Measurements from ENCODE around the gene GPR135. TPM values are rescaled to one million over a fixed set of nuclear protein-coding genes. Genes with fewer than 3 reads are reported as not detected.
"Not testable (repeated sequence)": the region's sequence is repeated elsewhere in the genome, so short reads cannot be mapped to it uniquely, and the experiment has no call there.

GPR135 gene
- polyA plus RNA-seq, 6 donors from 2014 or later, result 0.41 to 0.96 (median 0.52) TPM; not detected in 1

- no peak for ATAC-seq (ENCODE audit: low read depth in 2 of 2)
- Mint-ChIP-seq H3K36me3 (peaks cover 12 to 13% of the 10 kb centered on the region in 2 donors), H3K4me3 (peak overlapping the region in 1 of 8 donors; percentile 53), H3K27ac (no peak overlapping the region), H3K9me3 (peaks cover 0 to 1% (median 0%) of the 10 kb centered on the region in 7 donors), H3K27me3 (peaks cover 9 to 16% (median 11%) of the 10 kb centered on the region in 3 donors), H3K4me1 (peaks cover 7 to 16% (median 12%) of the 10 kb centered on the region in 3 donors)
- no peak for DNase-seq
These were observed 3.3 kb downstream of the GPR135 start for GRCh38 chr14:59461891-59462290.

DNA sequence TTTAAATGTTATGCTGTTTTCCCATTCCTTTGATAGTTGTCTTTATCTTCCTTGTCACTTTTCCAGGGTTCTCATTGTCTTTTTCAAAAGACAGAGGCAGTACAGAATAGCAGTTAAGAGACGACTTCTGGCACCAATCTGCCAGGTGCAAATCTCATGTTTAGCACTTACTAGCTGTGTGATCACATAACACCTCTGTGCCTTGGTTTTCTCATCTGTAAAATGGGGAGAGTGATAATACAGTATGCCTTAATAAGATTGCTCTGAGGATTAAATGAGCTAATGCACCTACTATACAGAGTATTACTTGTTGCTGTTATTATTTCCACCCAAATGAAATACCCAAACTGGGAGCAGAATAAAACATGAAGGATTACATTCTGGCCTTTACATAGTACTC, 4.8 kb downstream of the GPR135 start:
- H3K4me3 Mint-ChIP-seq, result peak overlapping the region in 1 of 8 donors; percentile 53
- H3K4me1 Mint-ChIP-seq, result peaks cover 3 to 12% (median 8%) of the 10 kb centered on the region in 3 donors
- peaks cover 9 to 16% (median 11%) of the 10 kb centered on the region in 3 donors for H3K27me3 Mint-ChIP-seq
- ATAC-seq (ENCODE audit: low read depth in 2 of 2), result no peak
- no peak for DNase-seq
- no peak overlapping the region for H3K27ac Mint-ChIP-seq
- H3K9me3 Mint-ChIP-seq, result peaks cover 0 to 1% (median 0%) of the 10 kb centered on the region in 7 donors
- H3K36me3 Mint-ChIP-seq, result peaks cover 12 to 26% of the 10 kb centered on the region in 2 donors

- Mint-ChIP-seq H3K27me3 (peaks cover 9 to 16% (median 11%) of the 10 kb centered on the region in 3 donors), H3K27ac (no peak overlapping the region), H3K9me3 (peaks cover 0 to 1% (median 0%) of the 10 kb centered on the region in 7 donors), H3K4me1 (peaks cover 0 to 2% (median 0%) of the 10 kb centered on the region in 3 donors), H3K36me3 (peaks cover 18 to 30% of the 10 kb centered on the region in 2 donors), H3K4me3 (no peak overlapping the region)
- DNase-seq (no peak), ATAC-seq (ENCODE audit: low read depth in 2 of 2) (no peak)
These were observed 6.7 kb downstream of the GPR135 start for GRCh38 chr14:59458486-59458885.

DNA sequence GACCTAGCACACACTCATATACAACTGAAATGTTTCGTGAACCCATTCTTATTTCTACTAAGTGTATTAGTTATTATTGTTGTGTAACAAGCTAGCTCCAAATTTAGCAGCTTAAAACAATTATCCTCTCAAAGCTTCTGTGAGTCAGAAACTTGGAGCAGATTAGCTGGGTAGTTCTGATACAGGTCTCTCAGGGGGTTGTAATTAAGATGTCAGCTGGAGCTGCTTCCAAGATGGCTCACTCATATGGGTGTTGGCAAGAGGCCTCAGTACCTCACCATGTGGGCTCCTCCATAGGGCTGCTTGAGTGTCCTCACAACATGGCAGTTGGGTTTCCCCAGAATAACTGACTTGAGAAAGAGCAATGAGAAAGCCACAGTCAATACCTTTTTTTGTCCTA, 9.8 kb downstream of the GPR135 start:
- ATAC-seq (ENCODE audit: low read depth in 2 of 2) (no peak), DNase-seq (no peak)
- Mint-ChIP-seq H3K4me3 (no peak overlapping the region), H3K4me1 (no peaks in the 10 kb centered on the region), H3K9me3 (peaks cover 0 to 1% (median 0%) of the 10 kb centered on the region in 7 donors), H3K36me3 (peaks cover 20 to 30% of the 10 kb centered on the region in 2 donors), H3K27ac (no peak overlapping the region), H3K27me3 (peaks cover 0 to 9% (median 0%) of the 10 kb centered on the region in 3 donors)

DNA sequence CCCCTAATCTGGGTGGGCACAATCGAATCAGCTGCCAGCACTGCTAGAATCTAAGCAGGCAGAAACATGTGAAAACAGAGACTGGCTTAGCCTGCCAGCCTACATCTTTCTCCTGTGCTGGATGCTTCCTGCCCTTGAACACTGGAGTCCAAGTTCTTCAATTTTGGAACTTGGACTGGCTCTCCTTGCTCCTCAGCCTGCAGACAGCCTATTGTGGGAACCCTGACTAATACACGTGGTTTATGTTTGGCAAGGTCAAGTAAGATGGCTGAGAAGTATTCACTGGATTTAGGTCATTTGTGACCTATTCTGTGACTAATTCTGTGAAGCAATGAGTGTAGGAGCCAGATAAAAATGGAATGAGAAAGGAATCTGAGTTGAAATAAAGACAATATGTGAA, 11.0 kb downstream of the GPR135 start:
- Mint-ChIP-seq H3K4me1 (no peaks in the 10 kb centered on the region), H3K4me3 (no peak overlapping the region), H3K27ac (no peak overlapping the region), H3K27me3 (no peaks in the 10 kb centered on the region), H3K36me3 (peaks cover 20 to 28% of the 10 kb centered on the region in 2 donors), H3K9me3 (peaks cover 0 to 1% (median 0%) of the 10 kb centered on the region in 7 donors)
- DNase-seq (no peak), ATAC-seq (ENCODE audit: low read depth in 2 of 2) (no peak)

GRCh38 chr14:59451849-59452248, 13.3 kb downstream of the GPR135 start:
- DNase-seq, result no peak
- no peaks in the 10 kb centered on the region for H3K4me1 Mint-ChIP-seq
- H3K4me3 Mint-ChIP-seq, result no peak overlapping the region
- no peak overlapping the region for H3K27ac Mint-ChIP-seq
- no peaks in the 10 kb centered on the region for H3K9me3 Mint-ChIP-seq
- no peaks in the 10 kb centered on the region for H3K27me3 Mint-ChIP-seq
- no peak for ATAC-seq (ENCODE audit: low read depth in 2 of 2)
- peaks cover 8 to 21% of the 10 kb centered on the region in 2 donors for H3K36me3 Mint-ChIP-seq

DNA sequence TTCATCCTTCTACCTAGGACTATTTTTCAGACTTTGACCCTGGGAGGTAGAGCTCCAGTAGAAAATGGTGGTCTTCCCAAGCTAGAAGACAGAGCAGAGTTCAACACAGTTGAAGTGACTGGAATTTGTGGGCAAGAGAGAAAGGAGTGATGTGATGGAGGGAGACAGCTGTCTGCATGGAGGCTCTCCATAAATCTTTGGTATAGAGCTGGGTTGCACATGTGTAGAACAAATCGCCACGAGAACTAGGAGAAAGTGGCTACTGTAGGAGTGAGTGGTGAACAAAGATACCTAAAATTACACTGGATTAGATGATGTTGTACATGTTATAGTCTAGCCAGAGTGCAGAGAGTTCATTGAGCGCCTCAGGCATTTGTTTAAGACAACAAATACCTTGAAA, 14.5 kb downstream of the GPR135 start:
- H3K9me3 Mint-ChIP-seq, result no peaks in the 10 kb centered on the region
- no peak for ATAC-seq (ENCODE audit: low read depth in 2 of 2)
- no peak overlapping the region for H3K4me3 Mint-ChIP-seq
- DNase-seq, result no peak
- no peaks in the 10 kb centered on the region for H3K4me1 Mint-ChIP-seq
- H3K36me3 Mint-ChIP-seq, result peaks cover 8 to 11% of the 10 kb centered on the region in 2 donors
- no peak overlapping the region for H3K27ac Mint-ChIP-seq
- H3K27me3 Mint-ChIP-seq, result no peaks in the 10 kb centered on the region

GRCh38 chr14:59448673-59449072, 16.5 kb downstream of the GPR135 start:
- H3K9me3 Mint-ChIP-seq; ATAC-seq (ENCODE audit: low read depth in 2 of 2); DNase-seq; H3K4me3 Mint-ChIP-seq; H3K4me1 Mint-ChIP-seq; H3K36me3 Mint-ChIP-seq; H3K27me3 Mint-ChIP-seq: not testable (repeated sequence)
- peak overlapping the region in 1 of 6 donors; percentile 55 for H3K27ac Mint-ChIP-seq

- no peaks in the 10 kb centered on the region for H3K9me3 Mint-ChIP-seq
- H3K27me3 Mint-ChIP-seq, result no peaks in the 10 kb centered on the region
- H3K36me3 Mint-ChIP-seq, result no peaks in the 10 kb centered on the region
- peaks cover 0 to 2% (median 0%) of the 10 kb centered on the region in 3 donors for H3K4me1 Mint-ChIP-seq
- no peak overlapping the region for H3K27ac Mint-ChIP-seq
- DNase-seq (no peak), ATAC-seq (ENCODE audit: low read depth in 2 of 2) (no peak)
- H3K4me3 Mint-ChIP-seq, result no peak overlapping the region
These were observed 25.8 kb downstream of the GPR135 start for GRCh38 chr14:59439256-59439965.

DNA sequence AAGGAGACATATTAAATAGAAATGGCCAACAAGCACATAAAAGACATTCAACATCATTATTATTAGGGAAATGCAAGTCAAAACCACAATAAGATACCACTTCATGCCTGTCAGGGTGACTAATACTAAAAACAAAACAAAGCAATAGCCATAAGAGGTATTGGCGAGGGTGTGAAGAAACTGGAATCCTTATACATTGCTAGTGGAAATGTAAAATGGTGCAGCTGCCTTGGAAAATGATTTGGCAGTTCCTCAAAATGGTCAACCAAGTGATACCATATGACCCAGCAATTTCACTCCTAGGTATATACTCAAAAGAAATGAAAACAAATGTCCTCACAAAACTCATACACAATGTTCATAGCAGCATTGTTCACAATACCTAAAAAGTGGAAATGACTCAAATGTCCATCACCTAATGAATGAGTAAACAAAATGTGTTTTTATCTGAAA, 27.0 kb downstream of the GPR135 start:
- Mint-ChIP-seq H3K4me1 (no peaks in the 10 kb centered on the region), H3K9me3 (no peaks in the 10 kb centered on the region), H3K36me3 (no peaks in the 10 kb centered on the region), H3K27me3 (no peaks in the 10 kb centered on the region), H3K4me3 (no peak overlapping the region), H3K27ac (no peak overlapping the region)
- no peak for ATAC-seq (ENCODE audit: low read depth in 2 of 2)
- no peak for DNase-seq

DNA sequence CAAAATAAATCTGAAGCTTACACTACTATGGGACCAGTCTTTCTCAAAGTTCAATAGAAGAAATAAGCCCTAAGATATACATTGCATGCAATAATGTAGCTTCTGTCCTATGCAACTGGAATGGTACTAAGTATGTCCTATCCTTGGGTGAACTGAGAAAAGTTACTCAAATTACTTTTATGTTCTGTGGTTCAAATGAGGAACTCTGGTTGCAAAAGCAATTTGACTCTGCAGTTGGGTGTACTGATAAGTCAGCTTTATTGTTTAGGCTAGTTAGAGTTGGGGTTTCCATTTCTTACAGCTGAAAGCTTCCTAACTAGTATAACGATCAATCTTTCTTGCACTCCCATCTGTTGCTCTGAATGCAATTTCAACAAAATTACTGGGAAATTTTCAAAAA, 29.2 kb downstream of the GPR135 start:
- Mint-ChIP-seq H3K36me3 (no peaks in the 10 kb centered on the region), H3K4me3 (no peak overlapping the region), H3K9me3 (no peaks in the 10 kb centered on the region), H3K4me1 (no peaks in the 10 kb centered on the region), H3K27me3 (no peaks in the 10 kb centered on the region), H3K27ac (peak overlapping the region in 1 of 6 donors; percentile 63)
- DNase-seq, result no peak
- no peak for ATAC-seq (ENCODE audit: low read depth in 2 of 2)

GRCh38 chr14:59435101-59435500, 30.1 kb downstream of the GPR135 start:
- DNase-seq, result no peak
- no peaks in the 10 kb centered on the region for H3K4me1 Mint-ChIP-seq

DNA sequence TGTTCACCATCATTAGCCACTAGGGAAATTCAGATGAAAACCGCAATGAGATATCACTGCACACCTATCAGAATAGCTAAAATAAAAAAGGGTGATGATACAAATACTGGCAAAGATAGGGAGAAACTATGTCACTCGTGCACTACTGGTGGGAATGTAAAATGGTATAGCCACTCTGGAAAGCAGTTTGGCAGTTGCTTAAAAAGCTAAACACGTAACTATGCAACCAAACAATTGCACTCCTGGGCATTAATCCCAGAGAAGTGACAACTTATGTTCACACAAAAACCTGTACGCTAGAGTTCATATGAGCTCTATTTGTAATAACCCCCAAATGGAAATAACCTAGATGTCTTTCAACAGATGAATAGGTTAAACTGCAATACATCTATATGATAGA, 35.4 kb downstream of the GPR135 start:
- Mint-ChIP-seq H3K4me3 (no peak overlapping the region), H3K9me3 (no peaks in the 10 kb centered on the region), H3K4me1 (peaks cover 0 to 8% (median 8%) of the 10 kb centered on the region in 3 donors), H3K27me3 (peaks cover 0 to 10% (median 0%) of the 10 kb centered on the region in 3 donors), H3K27ac (no peak overlapping the region), H3K36me3 (no peaks in the 10 kb centered on the region)
- no peak for DNase-seq
- no peak for ATAC-seq (ENCODE audit: low read depth in 2 of 2)

More at GRCh38 chr14:59435101-59435500, 30.1 kb downstream of the GPR135 start:
- ATAC-seq (ENCODE audit: low read depth in 2 of 2), result no peak
- H3K9me3 Mint-ChIP-seq, result no peaks in the 10 kb centered on the region
- H3K36me3 Mint-ChIP-seq, result no peaks in the 10 kb centered on the region
- H3K27me3 Mint-ChIP-seq, result no peaks in the 10 kb centered on the region
- no peak overlapping the region for H3K27ac Mint-ChIP-seq
- no peak overlapping the region for H3K4me3 Mint-ChIP-seq

DNA sequence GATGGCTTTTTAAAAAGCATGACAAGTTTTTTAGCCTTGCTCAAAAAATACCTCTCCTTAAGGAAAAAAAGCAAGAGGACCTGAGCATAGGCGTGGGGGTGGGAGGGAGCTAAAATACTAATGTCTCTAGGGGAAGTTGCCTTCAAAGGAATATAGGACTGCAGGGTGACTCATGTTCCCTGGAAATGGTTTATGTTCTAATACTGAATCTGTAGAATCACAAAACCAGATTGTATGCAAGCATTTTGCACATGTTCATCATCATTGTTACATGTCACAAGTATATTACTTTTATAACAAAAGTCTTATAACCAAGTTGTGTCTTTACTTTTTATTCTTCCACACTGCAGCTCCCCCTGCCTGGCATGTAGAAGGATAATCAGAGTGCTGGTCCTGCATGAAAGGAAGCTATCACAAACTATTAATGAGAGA, 36.6 kb downstream of the GPR135 start:
- ATAC-seq (ENCODE audit: low read depth in 2 of 2), result no peak
- Mint-ChIP-seq H3K4me1 (peaks cover 0 to 8% (median 8%) of the 10 kb centered on the region in 3 donors), H3K9me3 (no peaks in the 10 kb centered on the region)

More for the DNA sequence above, 36.6 kb downstream of the GPR135 start:
- no peak overlapping the region for H3K4me3 Mint-ChIP-seq
- H3K27me3 Mint-ChIP-seq, result peaks cover 0 to 10% (median 0%) of the 10 kb centered on the region in 3 donors
- H3K27ac Mint-ChIP-seq, result no peak overlapping the region
- no peak for DNase-seq
- no peaks in the 10 kb centered on the region for H3K36me3 Mint-ChIP-seq
